ENCODE measurements around the gene NME8. TPM values are rescaled to one million over a fixed set of nuclear protein-coding genes. Genes with fewer than 3 reads are reported as not detected.

NME8 gene
- total RNA-seq, 1 donor from 2014 or later: 9.0 TPM

- no peak for TF ChIP-seq EZH2 (IDR thresholded peaks at IDR 0.05)
- TF ChIP-seq, protein P1, sequence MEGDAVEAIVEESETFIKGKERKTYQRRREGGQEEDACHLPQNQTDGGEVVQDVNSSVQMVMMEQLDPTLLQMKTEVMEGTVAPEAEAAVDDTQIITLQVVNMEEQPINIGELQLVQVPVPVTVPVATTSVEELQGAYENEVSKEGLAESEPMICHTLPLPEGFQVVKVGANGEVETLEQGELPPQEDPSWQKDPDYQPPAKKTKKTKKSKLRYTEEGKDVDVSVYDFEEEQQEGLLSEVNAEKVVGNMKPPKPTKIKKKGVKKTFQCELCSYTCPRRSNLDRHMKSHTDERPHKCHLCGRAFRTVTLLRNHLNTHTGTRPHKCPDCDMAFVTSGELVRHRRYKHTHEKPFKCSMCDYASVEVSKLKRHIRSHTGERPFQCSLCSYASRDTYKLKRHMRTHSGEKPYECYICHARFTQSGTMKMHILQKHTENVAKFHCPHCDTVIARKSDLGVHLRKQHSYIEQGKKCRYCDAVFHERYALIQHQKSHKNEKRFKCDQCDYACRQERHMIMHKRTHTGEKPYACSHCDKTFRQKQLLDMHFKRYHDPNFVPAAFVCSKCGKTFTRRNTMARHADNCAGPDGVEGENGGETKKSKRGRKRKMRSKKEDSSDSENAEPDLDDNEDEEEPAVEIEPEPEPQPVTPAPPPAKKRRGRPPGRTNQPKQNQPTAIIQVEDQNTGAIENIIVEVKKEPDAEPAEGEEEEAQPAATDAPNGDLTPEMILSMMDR (IDR thresholded peaks at IDR 0.05): no peak
- no peak for TF ChIP-seq EZH2phosphoT487 (IDR thresholded peaks at IDR 0.05)
- Histone ChIP-seq H3F3A (ENCODE audit: low read depth) (no peaks in the 10 kb centered on the region), H3K4me2 (no peak overlapping the region), H3K27me3 (no peaks in the 10 kb centered on the region), H3K4me3 (no peak overlapping the region), H3K9ac (no peak overlapping the region), H3K27ac (no peak overlapping the region), H3K36me3 (no peaks in the 10 kb centered on the region), H2AFZ (replicated peaks) (no peak overlapping the region), H3K79me2 (ENCODE audit: low read depth) (no peaks in the 10 kb centered on the region), H3K9me3 (ENCODE audit: low read depth) (no peaks in the 10 kb centered on the region), H4K20me1 (ENCODE audit: low read depth) (peaks cover 3% of the 10 kb centered on the region), H3K4me1 (peaks cover 9% of the 10 kb centered on the region)
- Mint-ChIP-seq H3K4me1 (peaks cover 38% of the 10 kb centered on the region), H3K4me3 (no peak overlapping the region), H3K27me3 (ENCODE audit: insufficient read depth, low read depth) (peaks cover 3% of the 10 kb centered on the region), H3K9me3 (no peaks in the 10 kb centered on the region), H3K27ac (peak overlapping the region; percentile 84), H3K36me3 (no peaks in the 10 kb centered on the region)
- DNase-seq (ENCODE audit: low spot score): no peak
Observed at GRCh38 chr7:37943905-37944736, 95.7 kb downstream of the NME8 start.

DNA sequence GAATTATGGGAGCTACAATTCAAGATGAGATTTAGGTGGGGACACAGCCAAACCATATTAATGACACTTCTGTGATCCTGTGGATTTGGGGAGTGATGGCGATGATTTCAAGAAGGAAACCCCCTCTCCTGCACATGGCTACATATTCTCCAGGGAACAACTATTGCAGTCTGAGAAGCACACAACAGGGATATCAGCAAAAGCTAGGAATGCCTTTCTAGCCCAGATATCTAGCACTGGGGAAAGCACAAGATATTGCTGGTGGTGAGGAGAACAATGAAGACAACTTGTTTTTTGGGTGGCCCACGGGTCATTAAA lies 96.3 kb downstream of the NME8 start:
- no peaks in the 10 kb centered on the region for H3K27me3 ChIP-seq
- no peaks in the 10 kb centered on the region for H3K36me3 ChIP-seq
- H4K20me1 ChIP-seq (ENCODE audit: low read depth): peaks cover 3% of the 10 kb centered on the region
- no peak overlapping the region for H3K4me3 ChIP-seq
- Mint-ChIP-seq H3K4me1 (peaks cover 38% of the 10 kb centered on the region), H3K27me3 (ENCODE audit: insufficient read depth, low read depth) (peaks cover 3% of the 10 kb centered on the region), H3K9me3 (no peaks in the 10 kb centered on the region), H3K36me3 (no peaks in the 10 kb centered on the region), H3K4me3 (no peak overlapping the region), H3K27ac (peak overlapping the region; percentile 84)
- H3K4me2 ChIP-seq: no peak overlapping the region
- peaks cover 9% of the 10 kb centered on the region for H3K4me1 ChIP-seq
- no peak for DNase-seq (ENCODE audit: low spot score)
- H3K9me3 ChIP-seq (ENCODE audit: low read depth): no peaks in the 10 kb centered on the region
- H3K9ac ChIP-seq: no peak overlapping the region
- no peak overlapping the region for H2AFZ ChIP-seq (replicated peaks)
- no peak overlapping the region for H3K27ac ChIP-seq
- no peaks in the 10 kb centered on the region for H3K79me2 ChIP-seq (ENCODE audit: low read depth)
- H3F3A ChIP-seq (ENCODE audit: low read depth): no peaks in the 10 kb centered on the region
- TF ChIP-seq EZH2 (IDR thresholded peaks at IDR 0.05) (no peak), EZH2phosphoT487 (IDR thresholded peaks at IDR 0.05) (no peak)
- TF ChIP-seq, protein P1 (IDR thresholded peaks at IDR 0.05): no peak

GRCh38 chr7:37945336-37945735 lies 96.9 kb downstream of the NME8 start:
- H3K4me1 ChIP-seq: peaks cover 9% of the 10 kb centered on the region
- H4K20me1 ChIP-seq (ENCODE audit: low read depth): peaks cover 3% of the 10 kb centered on the region
- peaks cover 38% of the 10 kb centered on the region for H3K4me1 Mint-ChIP-seq
- no peaks in the 10 kb centered on the region for H3K36me3 Mint-ChIP-seq
- H3K27ac Mint-ChIP-seq: no peak overlapping the region
- H2AFZ ChIP-seq (replicated peaks): no peak overlapping the region
- no peak overlapping the region for H3K4me2 ChIP-seq
- no peaks in the 10 kb centered on the region for H3K9me3 Mint-ChIP-seq
- H3K9me3 ChIP-seq (ENCODE audit: low read depth): no peaks in the 10 kb centered on the region
- no peaks in the 10 kb centered on the region for H3F3A ChIP-seq (ENCODE audit: low read depth)
- no peak for DNase-seq (ENCODE audit: low spot score)
- peaks cover 3% of the 10 kb centered on the region for H3K27me3 Mint-ChIP-seq (ENCODE audit: insufficient read depth, low read depth)
- H3K27me3 ChIP-seq: no peaks in the 10 kb centered on the region
- H3K4me3 Mint-ChIP-seq: no peak overlapping the region
- H3K9ac ChIP-seq: no peak overlapping the region
- H3K36me3 ChIP-seq: no peaks in the 10 kb centered on the region
- no peak overlapping the region for H3K4me3 ChIP-seq
- TF ChIP-seq, protein P1 (IDR thresholded peaks at IDR 0.05): no peak
- no peak for TF ChIP-seq EZH2 (IDR thresholded peaks at IDR 0.05)
- no peak for TF ChIP-seq EZH2phosphoT487 (IDR thresholded peaks at IDR 0.05)
- no peak overlapping the region for H3K27ac ChIP-seq
- no peaks in the 10 kb centered on the region for H3K79me2 ChIP-seq (ENCODE audit: low read depth)
